IMR-90 (cell line): ENCODE data around the gene NLGN1.

Experiments
- BHLHE40 ChIP-seq: fragments of 150-350 bp; IDR thresholded peaks from 2 replicates; pipeline ENCODE4 v1.6.1; 2016; ENCODE audit warnings: mild to moderate bottlenecking, low read depth, low read length
- CTCF ChIP-seq: conservative IDR thresholded peaks from 2 replicates; pipeline ENCODE4 v1.5.1; 2012; ENCODE audit warnings: mild to moderate bottlenecking, low read depth, low read length, improper control_type of control experiment
- POLR2A ChIP-seq: IDR thresholded peaks from 2 replicates; pipeline ENCODE4 v1.6.1; 2012; ENCODE audit warnings: mild to moderate bottlenecking, low read depth, low read length
- RAD21 ChIP-seq: IDR thresholded peaks from 2 replicates; pipeline ENCODE4 v1.6.1; 2012; ENCODE audit warnings: low read length, improper control_type of control experiment
- RFX5 ChIP-seq: IDR thresholded peaks from 2 replicates; pipeline ENCODE4 v1.8.0; 2012; ENCODE audit warnings: low read depth, mild to moderate bottlenecking, low read length, moderate library complexity
- SMC3 ChIP-seq: fragments of 150-350 bp; IDR thresholded peaks from 2 replicates; pipeline ENCODE4 v1.6.1; 2016; ENCODE audit warnings: low read depth, mild to moderate bottlenecking, antibody characterized with exemption, low read length, moderate library complexity
- USF2 ChIP-seq: fragments of 150-350 bp; IDR thresholded peaks from 2 replicates; pipeline ENCODE4 v1.6.1; 2017; ENCODE audit warnings: mild to moderate bottlenecking, antibody characterized with exemption, low read length, low read depth

GRCh38 chr3:173699353-173699752, 301.8 kb downstream of the NLGN1 start:
- TF ChIP-seq USF2 (no peak), CTCF (no peak), POLR2A (no peak), RAD21 (no peak), BHLHE40 (no peak), SMC3 (no peak), RFX5 (no peak)
